G401 (cell line): Measurements from ENCODE around the gene ELAVL4. TPM values are rescaled to one million over a fixed set of nuclear protein-coding genes. Genes with fewer than 3 reads are reported as not detected.

Experiments
- DNase-seq: peaks from one replicate; pipeline ENCODE4 v3.0.0-alpha.2; 2015; ENCODE audit warnings: low spot score
- in situ Hi-C: cut with HindIII; loops from 2 replicates; pipeline ENCODE4 v1.10.0; 2016; ENCODE audit warnings: low sequenced_read_pairs, mixed read lengths
- total RNA-seq: library from RNA; depleted of rRNA; stranded (reverse); fragments of >200 nt; shearing (Covaris generic); gene quantifications from 2 replicates; pipeline ENCODE4 v1.2.3, GENCODE V29; 2014; rRNA removed

The ELAVL4 gene
- total RNA-seq, 1 experiment from 2014 or later, result not detected

- DNase-seq, result no peak
- in situ Hi-C loops, result no loop called here
These were observed 120.2 kb downstream of the ELAVL4 start for GRCh38 chr1:50228871-50229384.

GRCh38 chr1:50231209-50231608 lies 122.5 kb downstream of the ELAVL4 start:
- in situ Hi-C loops, result no loop called here
- no peak for DNase-seq

GRCh38 chr1:50232336-50232735 lies 123.6 kb downstream of the ELAVL4 start:
- no peak for DNase-seq
- in situ Hi-C loops, result no loop called here

- no peak for DNase-seq
- in situ Hi-C loops, result no loop called here
These were observed 127.9 kb downstream of the ELAVL4 start for GRCh38 chr1:50236656-50237055.

GRCh38 chr1:50237056-50237455 lies 128.3 kb downstream of the ELAVL4 start:
- in situ Hi-C loops, result no loop called here
- DNase-seq, result no peak

GRCh38 chr1:50243939-50244338 lies 135.2 kb downstream of the ELAVL4 start:
- in situ Hi-C loops, result no loop called here
- DNase-seq, result no peak

GRCh38 chr1:50246869-50247268 lies 138.1 kb downstream of the ELAVL4 start:
- DNase-seq, result no peak
- in situ Hi-C loops, result no loop called here

- in situ Hi-C loops, result no loop called here
- DNase-seq, result peak; percentile 7
These were observed 143.0 kb downstream of the ELAVL4 start for GRCh38 chr1:50251702-50252101.

GRCh38 chr1:50252196-50252595 lies 143.5 kb downstream of the ELAVL4 start:
- in situ Hi-C loops, result no loop called here

More at GRCh38 chr1:50252196-50252595, 143.5 kb downstream of the ELAVL4 start:
- peak; percentile 3 for DNase-seq

Other genes starting within 250 kb of the ELAVL4 start
- not detected in 2 replicates for gene AGBL4, start 85.0 kb upstream of the ELAVL4 start, total RNA-seq